ENCODE data around the gene SLC9A8.

The SLC9A8 gene

GRCh38 chr20:49901588-49901987 is 89.0 kb downstream of the SLC9A8 start:
- peak overlapping the region; percentile 64 for H3K27ac Mint-ChIP-seq
- H3K9me3 Mint-ChIP-seq, result peaks cover 33% of the 10 kb centered on the region
- H3K4me1 Mint-ChIP-seq, result peaks cover 16% of the 10 kb centered on the region
- H3K36me3 Mint-ChIP-seq (ENCODE audit: low read depth), result peaks cover 52% of the 10 kb centered on the region
- no peaks in the 10 kb centered on the region for H3K27me3 Mint-ChIP-seq (ENCODE audit: low read depth, poor library complexity)
- DNase-seq, result no peak
- TF ChIP-seq CTCF (IDR thresholded peaks at IDR 0.05), result no peak
- no peak overlapping the region for H3K4me3 Mint-ChIP-seq

GRCh38 chr20:49904440-49905214 is 92.0 kb downstream of the SLC9A8 start:
- no peak overlapping the region for H3K27ac Mint-ChIP-seq
- H3K9me3 Mint-ChIP-seq, result peaks cover 7% of the 10 kb centered on the region
- peaks cover 35% of the 10 kb centered on the region for H3K36me3 Mint-ChIP-seq (ENCODE audit: low read depth)
- H3K4me1 Mint-ChIP-seq, result peaks cover 11% of the 10 kb centered on the region
- no peak for DNase-seq
- H3K27me3 Mint-ChIP-seq (ENCODE audit: low read depth, poor library complexity), result peaks cover 3% of the 10 kb centered on the region
- no peak overlapping the region for H3K4me3 Mint-ChIP-seq
- no peak for TF ChIP-seq CTCF (IDR thresholded peaks at IDR 0.05)

- peak overlapping the region; percentile 89 for H3K27ac Mint-ChIP-seq
- no peaks in the 10 kb centered on the region for H3K9me3 Mint-ChIP-seq
- TF ChIP-seq CTCF (IDR thresholded peaks at IDR 0.05), result no peak
- H3K36me3 Mint-ChIP-seq (ENCODE audit: low read depth), result peaks cover 29% of the 10 kb centered on the region
- no peak for DNase-seq
- H3K27me3 Mint-ChIP-seq (ENCODE audit: low read depth, poor library complexity), result peaks cover 3% of the 10 kb centered on the region
- no peak overlapping the region for H3K4me3 Mint-ChIP-seq
- peaks cover 14% of the 10 kb centered on the region for H3K4me1 Mint-ChIP-seq
Observed at GRCh38 chr20:49905415-49906091, 92.9 kb downstream of the SLC9A8 start.

GRCh38 chr20:49906101-49906604 is 93.5 kb downstream of the SLC9A8 start:
- H3K27me3 Mint-ChIP-seq (ENCODE audit: low read depth, poor library complexity), result peaks cover 3% of the 10 kb centered on the region
- no peak for DNase-seq
- no peak overlapping the region for H3K4me3 Mint-ChIP-seq
- H3K9me3 Mint-ChIP-seq, result no peaks in the 10 kb centered on the region
- H3K27ac Mint-ChIP-seq, result peak overlapping the region; percentile 21
- H3K4me1 Mint-ChIP-seq, result peaks cover 20% of the 10 kb centered on the region
- no peak for TF ChIP-seq CTCF (IDR thresholded peaks at IDR 0.05)
- H3K36me3 Mint-ChIP-seq (ENCODE audit: low read depth), result peaks cover 29% of the 10 kb centered on the region

GRCh38 chr20:49906615-49907154 is 94.1 kb downstream of the SLC9A8 start:
- Mint-ChIP-seq H3K27me3 (ENCODE audit: low read depth, poor library complexity) (peaks cover 3% of the 10 kb centered on the region), H3K4me1 (peaks cover 21% of the 10 kb centered on the region), H3K4me3 (no peak overlapping the region), H3K36me3 (ENCODE audit: low read depth) (peaks cover 29% of the 10 kb centered on the region), H3K27ac (peak overlapping the region; percentile 21), H3K9me3 (no peaks in the 10 kb centered on the region)
- no peak for TF ChIP-seq CTCF (IDR thresholded peaks at IDR 0.05)
- DNase-seq, result no peak

Data from nephron progenitor cell (in vitro differentiated cells).